Measurements from ENCODE around the gene CCSER1. TPM values are rescaled to one million over a fixed set of nuclear protein-coding genes. Genes with fewer than 3 reads are reported as not detected.
"Not testable (repeated sequence)": the region's sequence is repeated elsewhere in the genome, so short reads cannot be mapped to it uniquely, and the experiment has no call there.

The CCSER1 gene
- total RNA-seq, 1 donor from 2014 or later: 15.7 TPM

DNA sequence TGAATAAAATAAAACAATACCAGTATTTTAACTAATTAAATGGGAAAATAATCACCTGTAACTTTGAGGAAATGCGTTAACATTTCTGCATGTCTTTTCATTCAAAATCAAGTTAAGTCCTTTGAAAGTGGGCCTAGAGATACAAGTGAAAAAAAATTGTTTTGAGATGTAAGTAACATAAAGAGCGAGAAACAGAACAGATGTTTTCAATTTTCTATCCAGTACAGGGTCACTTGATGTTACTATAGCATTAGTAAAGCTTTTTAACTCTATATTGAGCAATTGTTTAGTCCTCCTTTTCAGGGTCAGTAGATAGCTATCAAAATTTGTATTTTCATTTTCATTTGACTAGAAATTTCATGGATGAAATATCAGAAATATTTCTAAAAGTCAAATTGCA is 761.4 kb downstream of the CCSER1 start:
- TF ChIP-seq, protein P1, sequence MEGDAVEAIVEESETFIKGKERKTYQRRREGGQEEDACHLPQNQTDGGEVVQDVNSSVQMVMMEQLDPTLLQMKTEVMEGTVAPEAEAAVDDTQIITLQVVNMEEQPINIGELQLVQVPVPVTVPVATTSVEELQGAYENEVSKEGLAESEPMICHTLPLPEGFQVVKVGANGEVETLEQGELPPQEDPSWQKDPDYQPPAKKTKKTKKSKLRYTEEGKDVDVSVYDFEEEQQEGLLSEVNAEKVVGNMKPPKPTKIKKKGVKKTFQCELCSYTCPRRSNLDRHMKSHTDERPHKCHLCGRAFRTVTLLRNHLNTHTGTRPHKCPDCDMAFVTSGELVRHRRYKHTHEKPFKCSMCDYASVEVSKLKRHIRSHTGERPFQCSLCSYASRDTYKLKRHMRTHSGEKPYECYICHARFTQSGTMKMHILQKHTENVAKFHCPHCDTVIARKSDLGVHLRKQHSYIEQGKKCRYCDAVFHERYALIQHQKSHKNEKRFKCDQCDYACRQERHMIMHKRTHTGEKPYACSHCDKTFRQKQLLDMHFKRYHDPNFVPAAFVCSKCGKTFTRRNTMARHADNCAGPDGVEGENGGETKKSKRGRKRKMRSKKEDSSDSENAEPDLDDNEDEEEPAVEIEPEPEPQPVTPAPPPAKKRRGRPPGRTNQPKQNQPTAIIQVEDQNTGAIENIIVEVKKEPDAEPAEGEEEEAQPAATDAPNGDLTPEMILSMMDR (IDR thresholded peaks at IDR 0.05; ENCODE audit: partially characterized antibody, unreplicated experiment): no peak
- Mint-ChIP-seq H3K27me3 (ENCODE audit: unreplicated experiment) (no peaks in the 10 kb centered on the region), H3K4me3 (ENCODE audit: unreplicated experiment) (no peak overlapping the region), H3K9me3 (ENCODE audit: unreplicated experiment) (no peaks in the 10 kb centered on the region), H3K4me1 (ENCODE audit: low read depth, unreplicated experiment) (no peaks in the 10 kb centered on the region), H3K36me3 (ENCODE audit: unreplicated experiment) (no peaks in the 10 kb centered on the region), H3K27ac (ENCODE audit: unreplicated experiment) (no peak overlapping the region)
- DNase-seq: no peak

DNA sequence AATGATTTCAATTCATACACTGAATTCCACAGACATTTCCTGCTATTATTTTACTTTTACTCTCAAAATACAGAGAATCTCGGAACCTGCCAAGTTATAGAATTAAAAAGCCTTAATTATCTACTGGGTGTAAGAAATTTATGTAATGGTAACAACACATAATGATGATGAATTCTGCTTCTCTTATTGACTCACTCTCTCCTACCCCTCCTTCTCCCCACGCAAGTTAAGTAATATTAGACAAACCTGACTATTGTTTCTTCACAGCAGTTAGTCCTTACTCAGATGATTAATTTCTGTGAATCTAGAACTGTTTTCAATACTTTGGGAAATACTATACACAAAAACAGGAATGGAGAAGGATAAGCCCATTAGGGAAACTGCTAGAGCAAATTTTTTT is 762.0 kb downstream of the CCSER1 start:
- no peaks in the 10 kb centered on the region for H3K27me3 Mint-ChIP-seq (ENCODE audit: unreplicated experiment)
- DNase-seq: no peak
- TF ChIP-seq, protein P1 (IDR thresholded peaks at IDR 0.05; ENCODE audit: partially characterized antibody, unreplicated experiment): no peak

DNA sequence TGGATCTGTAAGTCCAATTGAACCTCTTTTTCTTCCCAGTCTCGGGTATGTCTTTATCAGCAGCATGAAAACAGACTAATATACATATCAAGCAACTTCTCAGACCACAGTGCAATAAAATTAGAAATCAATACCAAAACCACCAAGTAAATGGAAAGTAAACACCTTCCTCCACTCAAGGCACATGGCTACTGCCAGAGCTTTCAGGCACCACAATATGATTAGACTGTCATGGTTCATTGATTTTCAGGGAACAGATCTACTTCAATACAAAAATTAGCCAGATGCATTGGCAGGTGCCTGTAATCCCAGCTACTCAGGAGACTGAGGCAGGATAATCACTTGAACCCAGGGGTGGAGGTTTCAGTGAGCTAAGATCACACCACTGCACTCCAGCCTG is 776.2 kb downstream of the CCSER1 start:
- DNase-seq; H3K4me3 Mint-ChIP-seq (ENCODE audit: unreplicated experiment); H3K4me1 Mint-ChIP-seq (ENCODE audit: low read depth, unreplicated experiment); H3K27me3 Mint-ChIP-seq (ENCODE audit: unreplicated experiment): not testable (repeated sequence)
- Mint-ChIP-seq H3K27ac (ENCODE audit: unreplicated experiment) (peak overlapping the region; percentile 57), H3K36me3 (ENCODE audit: unreplicated experiment) (peaks cover 21% of the 10 kb centered on the region), H3K9me3 (ENCODE audit: unreplicated experiment) (peaks cover 11% of the 10 kb centered on the region)

More for the DNA sequence above, 762.0 kb downstream of the CCSER1 start:
- no peak overlapping the region for H3K4me3 Mint-ChIP-seq (ENCODE audit: unreplicated experiment)
- no peaks in the 10 kb centered on the region for H3K9me3 Mint-ChIP-seq (ENCODE audit: unreplicated experiment)
- no peak overlapping the region for H3K27ac Mint-ChIP-seq (ENCODE audit: unreplicated experiment)
- H3K36me3 Mint-ChIP-seq (ENCODE audit: unreplicated experiment): no peaks in the 10 kb centered on the region
- no peaks in the 10 kb centered on the region for H3K4me1 Mint-ChIP-seq (ENCODE audit: low read depth, unreplicated experiment)

DNA sequence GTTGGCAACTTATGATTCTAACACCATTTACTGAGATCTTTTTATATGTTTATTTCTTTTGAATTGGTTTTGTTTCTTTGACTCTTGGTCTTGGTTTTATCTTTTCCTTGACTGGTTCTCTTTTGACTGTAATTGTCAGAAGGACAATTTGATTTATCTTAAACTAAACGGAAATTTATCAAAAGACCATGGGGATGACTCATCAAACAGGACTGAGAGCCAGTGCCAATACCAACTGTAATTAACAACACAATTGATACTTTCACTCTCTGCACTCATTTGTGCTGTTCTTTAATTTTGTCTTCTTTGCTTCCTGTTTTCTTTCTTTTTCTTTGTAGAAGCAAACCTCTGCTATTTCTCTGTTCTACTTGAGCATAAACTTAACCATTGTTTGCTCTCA is 776.8 kb downstream of the CCSER1 start:
- H3K27me3 Mint-ChIP-seq (ENCODE audit: unreplicated experiment): peaks cover 5% of the 10 kb centered on the region
- TF ChIP-seq, protein P1 (IDR thresholded peaks at IDR 0.05; ENCODE audit: partially characterized antibody, unreplicated experiment): no peak
- peaks cover 21% of the 10 kb centered on the region for H3K36me3 Mint-ChIP-seq (ENCODE audit: unreplicated experiment)
- H3K27ac Mint-ChIP-seq (ENCODE audit: unreplicated experiment): no peak overlapping the region
- H3K4me1 Mint-ChIP-seq (ENCODE audit: low read depth, unreplicated experiment): peaks cover 6% of the 10 kb centered on the region
- H3K4me3 Mint-ChIP-seq (ENCODE audit: unreplicated experiment): no peak overlapping the region
- no peak for DNase-seq
- H3K9me3 Mint-ChIP-seq (ENCODE audit: unreplicated experiment): peaks cover 11% of the 10 kb centered on the region

DNA sequence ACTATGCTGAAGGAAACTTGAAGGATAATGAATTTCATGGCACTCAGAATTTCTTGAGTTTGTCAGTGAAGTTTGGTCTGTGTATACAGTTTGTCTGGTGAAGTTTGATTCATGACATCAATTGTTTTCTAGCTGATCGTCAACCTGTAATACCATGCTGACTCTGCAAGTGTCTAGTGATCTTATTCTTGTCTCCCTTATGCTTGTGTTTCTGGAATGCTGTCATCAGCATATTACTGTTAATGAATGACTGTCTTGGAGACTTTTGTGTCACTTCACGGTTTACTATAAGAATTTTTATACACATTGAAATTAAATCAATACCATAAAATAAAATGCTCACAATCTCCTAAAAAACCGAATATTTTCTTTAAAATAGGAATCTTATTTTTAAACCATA is 779.0 kb downstream of the CCSER1 start:
- Mint-ChIP-seq H3K27ac (ENCODE audit: unreplicated experiment) (no peak overlapping the region), H3K9me3 (ENCODE audit: unreplicated experiment) (peaks cover 9% of the 10 kb centered on the region), H3K27me3 (ENCODE audit: unreplicated experiment) (peaks cover 5% of the 10 kb centered on the region), H3K36me3 (ENCODE audit: unreplicated experiment) (peaks cover 21% of the 10 kb centered on the region), H3K4me3 (ENCODE audit: unreplicated experiment) (no peak overlapping the region), H3K4me1 (ENCODE audit: low read depth, unreplicated experiment) (peaks cover 6% of the 10 kb centered on the region)
- no peak for DNase-seq
- TF ChIP-seq, protein P1 (IDR thresholded peaks at IDR 0.05; ENCODE audit: partially characterized antibody, unreplicated experiment): no peak

DNA sequence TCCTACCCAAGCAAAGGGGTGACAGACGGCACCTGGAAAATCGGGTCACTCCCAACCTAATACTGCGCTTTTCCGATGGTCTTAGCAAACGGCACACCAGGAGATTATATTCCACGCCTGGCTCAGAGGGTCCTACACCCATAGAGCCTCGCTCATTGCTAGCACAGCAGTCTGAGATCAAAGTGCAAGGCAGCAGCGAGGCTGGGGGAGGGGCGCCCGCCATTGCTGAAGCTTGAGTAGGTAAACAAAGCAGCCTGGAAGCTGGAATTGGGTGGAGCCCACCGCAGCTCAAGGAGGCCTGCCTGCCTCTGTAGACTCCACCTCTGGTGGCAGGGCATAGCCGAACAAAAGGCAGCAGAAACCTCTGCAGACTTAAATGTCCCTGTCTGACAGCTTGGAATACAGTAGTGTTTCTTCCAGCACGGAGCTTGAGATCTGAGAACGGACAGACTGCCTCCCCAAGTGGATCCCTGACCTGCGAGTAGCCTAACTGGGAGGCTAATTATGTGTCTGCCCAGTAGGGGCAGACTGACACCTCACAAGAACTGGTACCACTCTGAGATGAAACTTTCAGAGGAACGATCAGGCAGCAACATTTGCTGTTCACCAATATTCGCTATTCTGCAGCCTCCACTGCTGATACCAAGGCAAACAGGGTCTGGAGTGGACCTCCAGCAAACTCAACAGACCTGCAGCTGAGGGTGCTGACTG is 784.7 kb downstream of the CCSER1 start:
- not testable (repeated sequence) for H3K36me3 Mint-ChIP-seq (ENCODE audit: unreplicated experiment); H3K27ac Mint-ChIP-seq (ENCODE audit: unreplicated experiment); DNase-seq; H3K4me3 Mint-ChIP-seq (ENCODE audit: unreplicated experiment); H3K4me1 Mint-ChIP-seq (ENCODE audit: low read depth, unreplicated experiment); H3K27me3 Mint-ChIP-seq (ENCODE audit: unreplicated experiment); H3K9me3 Mint-ChIP-seq (ENCODE audit: unreplicated experiment)
